Measurements from ENCODE around the gene SLC44A1.

SLC44A1 gene

DNA sequence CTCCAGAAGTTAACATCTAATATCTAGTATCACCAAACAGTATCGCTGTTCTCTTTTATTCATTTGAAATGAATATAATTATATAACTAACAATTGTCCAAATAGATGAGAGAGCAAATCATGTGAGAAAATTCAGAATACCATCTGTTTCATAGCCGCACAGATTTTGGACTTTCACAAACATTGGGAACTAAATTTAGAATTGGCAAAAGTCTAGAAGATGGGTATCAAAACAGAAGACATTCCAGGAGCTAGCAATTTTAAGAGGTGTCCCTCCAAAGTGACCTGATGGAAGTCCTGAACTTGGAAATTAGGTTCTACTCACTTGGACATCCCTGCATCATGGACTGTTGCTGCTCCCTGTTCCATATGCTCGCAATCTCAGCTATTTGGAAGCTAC, 146.4 kb downstream of the SLC44A1 start:
- TF ChIP-seq, protein P1, sequence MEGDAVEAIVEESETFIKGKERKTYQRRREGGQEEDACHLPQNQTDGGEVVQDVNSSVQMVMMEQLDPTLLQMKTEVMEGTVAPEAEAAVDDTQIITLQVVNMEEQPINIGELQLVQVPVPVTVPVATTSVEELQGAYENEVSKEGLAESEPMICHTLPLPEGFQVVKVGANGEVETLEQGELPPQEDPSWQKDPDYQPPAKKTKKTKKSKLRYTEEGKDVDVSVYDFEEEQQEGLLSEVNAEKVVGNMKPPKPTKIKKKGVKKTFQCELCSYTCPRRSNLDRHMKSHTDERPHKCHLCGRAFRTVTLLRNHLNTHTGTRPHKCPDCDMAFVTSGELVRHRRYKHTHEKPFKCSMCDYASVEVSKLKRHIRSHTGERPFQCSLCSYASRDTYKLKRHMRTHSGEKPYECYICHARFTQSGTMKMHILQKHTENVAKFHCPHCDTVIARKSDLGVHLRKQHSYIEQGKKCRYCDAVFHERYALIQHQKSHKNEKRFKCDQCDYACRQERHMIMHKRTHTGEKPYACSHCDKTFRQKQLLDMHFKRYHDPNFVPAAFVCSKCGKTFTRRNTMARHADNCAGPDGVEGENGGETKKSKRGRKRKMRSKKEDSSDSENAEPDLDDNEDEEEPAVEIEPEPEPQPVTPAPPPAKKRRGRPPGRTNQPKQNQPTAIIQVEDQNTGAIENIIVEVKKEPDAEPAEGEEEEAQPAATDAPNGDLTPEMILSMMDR (IDR thresholded peaks at IDR 0.05): no peak
- no peak overlapping the region for H3K27ac ChIP-seq
- H3K4me3 ChIP-seq: no peak overlapping the region
- no peak for DNase-seq (ENCODE audit: low spot score)

DNA sequence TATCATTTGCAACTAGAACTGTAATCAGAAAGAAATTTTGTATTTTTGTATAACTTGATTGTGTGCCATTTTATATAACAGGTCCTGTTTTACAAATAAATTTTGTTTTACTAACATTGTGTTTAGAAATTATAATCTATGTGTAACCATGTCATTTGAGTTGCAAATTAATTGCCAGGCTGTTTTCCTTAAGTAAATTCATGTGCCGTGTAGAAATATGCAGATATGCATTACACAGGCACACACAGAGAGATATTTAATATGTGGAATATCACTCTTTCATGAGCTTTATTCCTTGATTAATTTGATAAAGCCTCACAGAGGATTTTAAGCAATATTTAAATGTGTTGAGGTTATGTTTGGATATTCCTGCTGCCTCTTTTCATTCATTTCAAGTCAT, 146.8 kb downstream of the SLC44A1 start:
- DNase-seq (ENCODE audit: low spot score): no peak
- H3K27ac ChIP-seq: no peak overlapping the region
- H3K4me3 ChIP-seq: no peak overlapping the region
- TF ChIP-seq, protein P1 (IDR thresholded peaks at IDR 0.05): no peak

DNA sequence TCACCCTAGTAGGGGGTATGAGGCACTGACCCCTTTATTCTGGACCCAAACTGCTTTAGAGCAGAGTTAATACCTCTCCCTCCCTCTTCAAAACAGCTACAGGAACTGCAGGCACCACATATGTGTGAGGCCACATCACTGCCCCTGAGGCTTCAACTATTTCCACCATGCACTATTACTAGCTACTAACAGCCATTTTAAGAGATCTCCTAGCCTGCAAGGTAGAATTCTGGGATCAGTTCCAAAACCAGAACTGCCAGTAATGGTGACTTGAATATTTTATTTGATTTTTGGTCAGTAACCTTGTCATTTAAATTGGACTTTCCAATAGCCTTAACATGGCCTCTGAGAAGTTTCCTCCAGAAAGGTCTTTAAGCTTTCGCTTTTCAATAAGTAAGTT, 148.1 kb downstream of the SLC44A1 start:
- TF ChIP-seq, protein P1 (IDR thresholded peaks at IDR 0.05): no peak
- no peak for DNase-seq (ENCODE audit: low spot score)
- Histone ChIP-seq H3K27ac (no peak overlapping the region), H3K4me3 (no peak overlapping the region)

DNA sequence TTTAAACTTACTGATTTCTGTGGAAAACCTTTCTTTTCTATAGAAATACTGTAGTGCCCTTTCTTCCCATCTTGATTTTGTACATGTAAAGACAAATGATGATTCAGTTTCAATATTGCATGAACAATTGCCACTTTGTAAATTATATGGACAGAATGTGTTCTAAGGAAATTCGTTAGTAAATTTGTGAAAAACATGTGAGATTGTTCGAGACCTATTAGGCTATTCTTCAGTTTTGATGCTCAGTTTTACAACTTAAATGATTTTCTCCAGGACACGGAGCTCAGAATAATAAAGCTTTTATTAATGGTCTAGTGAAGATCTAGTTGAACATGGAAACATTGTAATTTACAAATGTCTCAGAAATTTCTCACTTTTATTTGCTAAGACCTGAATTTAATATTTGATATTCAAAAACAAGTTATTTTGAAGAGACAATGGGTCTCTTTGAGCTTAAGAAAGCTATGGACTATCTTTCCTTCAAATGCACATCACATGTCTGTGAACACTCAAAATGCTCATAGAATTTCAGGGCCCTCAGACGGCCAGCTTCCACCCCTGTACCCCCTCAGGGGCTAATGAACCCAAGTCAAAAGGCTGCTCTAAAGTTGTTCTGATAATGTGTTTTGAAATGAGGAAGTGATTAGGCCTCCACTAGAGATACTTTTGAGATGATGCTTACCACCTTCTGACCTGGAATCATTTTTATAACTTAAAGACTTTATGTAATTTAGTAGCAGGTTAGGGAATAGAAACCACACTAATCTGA, 149.3 kb downstream of the SLC44A1 start:
- DNase-seq (ENCODE audit: low spot score): no peak
- Histone ChIP-seq H3K4me3 (no peak overlapping the region), H3K27ac (no peak overlapping the region)
- TF ChIP-seq, protein P1 (IDR thresholded peaks at IDR 0.05): no peak

DNA sequence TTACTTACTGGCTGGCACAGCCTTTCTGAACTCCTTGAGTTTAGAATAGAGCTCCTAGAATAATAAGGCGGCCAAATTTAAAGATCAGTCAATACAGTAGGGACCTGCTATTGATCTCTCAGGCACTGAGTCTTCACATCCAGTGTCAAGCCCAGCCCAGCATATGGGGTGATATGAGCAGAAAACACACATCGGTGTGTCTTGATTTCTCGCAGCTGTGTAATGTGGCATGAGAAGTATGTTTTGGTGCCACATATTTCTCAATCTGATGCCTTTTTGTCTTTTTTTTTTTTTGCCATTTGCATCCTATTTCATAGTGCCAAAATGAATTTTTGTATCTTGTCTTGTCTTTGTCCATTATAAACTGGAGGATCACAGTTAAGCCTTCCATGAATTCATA, 152.0 kb downstream of the SLC44A1 start:
- no peak for DNase-seq (ENCODE audit: low spot score)
- H3K4me3 ChIP-seq: no peak overlapping the region

DNA sequence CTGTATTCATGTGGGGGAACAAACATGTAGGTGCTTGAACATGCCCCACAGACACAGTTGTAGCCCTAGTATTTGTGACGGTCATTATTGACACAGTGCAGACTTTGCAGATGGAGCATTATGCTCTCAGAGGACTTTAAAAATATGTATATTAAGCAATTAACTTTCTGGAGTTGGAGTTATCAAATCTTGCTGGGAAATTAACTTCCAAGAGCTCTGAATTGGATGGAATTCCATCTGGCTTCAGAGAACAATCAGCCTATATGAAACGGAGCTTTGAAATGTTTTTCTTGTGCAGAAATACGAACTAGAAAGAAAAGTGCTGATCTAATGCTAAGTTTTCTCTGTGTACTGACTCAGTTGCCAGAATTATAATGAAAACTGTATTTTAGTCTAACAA, 152.4 kb downstream of the SLC44A1 start:
- DNase-seq (ENCODE audit: low spot score): no peak

More for the DNA sequence above, 152.0 kb downstream of the SLC44A1 start:
- TF ChIP-seq, protein P1 (IDR thresholded peaks at IDR 0.05): no peak
- H3K27ac ChIP-seq: no peak overlapping the region

More for the DNA sequence above, 152.4 kb downstream of the SLC44A1 start:
- no peak overlapping the region for H3K27ac ChIP-seq
- no peak overlapping the region for H3K4me3 ChIP-seq
- TF ChIP-seq, protein P1 (IDR thresholded peaks at IDR 0.05): no peak
